NB4 (cell line): Measurements from ENCODE around the gene SOS2.

Experiments
- MAX ChIP-seq: IDR thresholded peaks from 2 replicates; pipeline ENCODE4 v1.6.1; 2011; ENCODE audit warnings: low read depth, low read length
- POLR2A ChIP-seq: IDR thresholded peaks from 2 replicates; pipeline ENCODE4 v1.6.1; 2011; ENCODE audit warnings: mild to moderate bottlenecking; ENCODE audit not compliant: insufficient read length; ENCODE audit errors: extremely low read depth
- TF ChIP-seq, protein P1 (sequence below): IDR thresholded peaks from one replicate; pipeline ENCODE4 v1.5.1; 2012; ENCODE audit warnings: low read depth, low read length

- no peak for TF ChIP-seq POLR2A
- TF ChIP-seq, protein P1, sequence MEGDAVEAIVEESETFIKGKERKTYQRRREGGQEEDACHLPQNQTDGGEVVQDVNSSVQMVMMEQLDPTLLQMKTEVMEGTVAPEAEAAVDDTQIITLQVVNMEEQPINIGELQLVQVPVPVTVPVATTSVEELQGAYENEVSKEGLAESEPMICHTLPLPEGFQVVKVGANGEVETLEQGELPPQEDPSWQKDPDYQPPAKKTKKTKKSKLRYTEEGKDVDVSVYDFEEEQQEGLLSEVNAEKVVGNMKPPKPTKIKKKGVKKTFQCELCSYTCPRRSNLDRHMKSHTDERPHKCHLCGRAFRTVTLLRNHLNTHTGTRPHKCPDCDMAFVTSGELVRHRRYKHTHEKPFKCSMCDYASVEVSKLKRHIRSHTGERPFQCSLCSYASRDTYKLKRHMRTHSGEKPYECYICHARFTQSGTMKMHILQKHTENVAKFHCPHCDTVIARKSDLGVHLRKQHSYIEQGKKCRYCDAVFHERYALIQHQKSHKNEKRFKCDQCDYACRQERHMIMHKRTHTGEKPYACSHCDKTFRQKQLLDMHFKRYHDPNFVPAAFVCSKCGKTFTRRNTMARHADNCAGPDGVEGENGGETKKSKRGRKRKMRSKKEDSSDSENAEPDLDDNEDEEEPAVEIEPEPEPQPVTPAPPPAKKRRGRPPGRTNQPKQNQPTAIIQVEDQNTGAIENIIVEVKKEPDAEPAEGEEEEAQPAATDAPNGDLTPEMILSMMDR = no peak
- TF ChIP-seq MAX = no peak
These were observed 143.8 kb downstream of the SOS2 start for GRCh38 chr14:50087341-50088116.
